MG63 (cell line): Measurements from ENCODE around the gene ELL. TPM values are rescaled to one million over a fixed set of nuclear protein-coding genes. Genes with fewer than 3 reads are reported as not detected.
"Not testable (repeated sequence)": the region's sequence is repeated elsewhere in the genome, so short reads cannot be mapped to it uniquely, and the experiment has no call there.

Experiments
- DNase-seq: peaks from one replicate; pipeline ENCODE4 v3.0.0-alpha.2; 2020
- H3K27me3 ChIP-seq: fragments of 250-450 bp; sonication (Bioruptor Pico); 2 replicates; pipeline ENCODE4 v1.5.1; 2020; ENCODE audit warnings: mild to moderate bottlenecking, moderate library complexity
- H3K36me3 ChIP-seq: fragments of 250-450 bp; sonication (Bioruptor Pico); 2 replicates; pipeline ENCODE4 v1.5.1; 2020; ENCODE audit warnings: mild to moderate bottlenecking, moderate library complexity
- H3K4me3 ChIP-seq: fragments of 250-450 bp; sonication (Bioruptor Pico); 2 replicates; pipeline ENCODE4 v1.5.1; 2020; ENCODE audit warnings: mild to moderate bottlenecking, moderate library complexity
- H3K9me3 ChIP-seq: fragments of 250-450 bp; sonication (Bioruptor Pico); 2 replicates; pipeline ENCODE4 v1.5.1; 2020; ENCODE audit warnings: mild to moderate bottlenecking, moderate library complexity
- total RNA-seq: library from RNA; depleted of rRNA; stranded (reverse); fragments of >200 nt; shearing (Covaris generic); gene quantifications from 2 replicates; pipeline ENCODE4 v1.2.3, GENCODE V29; 2014; ENCODE audit warnings: low replicate concordance; rRNA removed

Gene ELL
- total RNA-seq = 12.2 and 22.1 TPM in 2 replicates

GRCh38 chr19:18521692-18522123, at the start of gene ELL:
TSS of gene ELL (minus strand) at chr19:18522070. CDS start at chr19:18522055, 15 bp downstream.
- no peak for DNase-seq
- Histone ChIP-seq H3K27me3 (no peaks in the 10 kb centered on the region), H3K9me3 (no peaks in the 10 kb centered on the region), H3K4me3 (peak within 1 kb of the TSS; percentile 98), H3K36me3 (peaks cover 3% of the 10 kb centered on the region)

GRCh38 chr19:18568367-18568766, 46.5 kb upstream of the ELL start:
- DNase-seq = no peak
- no peak overlapping the region for H3K4me3 ChIP-seq
- no peaks in the 10 kb centered on the region for H3K9me3 ChIP-seq
- H3K27me3 ChIP-seq = no peaks in the 10 kb centered on the region
- peaks cover 65% of the 10 kb centered on the region for H3K36me3 ChIP-seq

DNA sequence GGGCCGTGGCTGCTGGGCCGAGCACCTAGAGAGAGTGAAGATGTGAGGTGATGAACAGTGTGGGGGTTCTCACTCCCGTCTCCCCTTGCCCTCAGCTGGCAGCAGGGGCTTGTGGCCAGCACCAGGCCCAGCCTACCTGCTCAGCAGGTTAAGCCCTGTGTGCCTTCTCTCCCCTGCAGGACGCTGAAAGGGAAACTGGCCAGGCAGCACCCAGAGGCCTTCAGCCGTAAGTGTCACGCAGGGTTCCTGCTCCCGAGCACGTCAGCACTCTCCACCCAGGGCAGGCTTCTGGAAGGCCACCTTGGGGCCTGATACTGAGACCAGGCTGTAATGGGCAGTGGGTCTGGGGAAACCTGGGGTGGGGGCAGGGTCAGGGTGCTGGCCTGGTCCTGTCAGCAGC, 45.1 kb upstream of the ELL start:
- DNase-seq = no peak
- H3K36me3 ChIP-seq = peaks cover 63% of the 10 kb centered on the region

GRCh38 chr19:18562086-18562485, 40.2 kb upstream of the ELL start:
- Histone ChIP-seq H3K9me3 (no peaks in the 10 kb centered on the region), H3K36me3 (peaks cover 63% of the 10 kb centered on the region), H3K4me3 (no peak overlapping the region), H3K27me3 (no peaks in the 10 kb centered on the region)
- no peak for DNase-seq

More for the DNA sequence above, 45.1 kb upstream of the ELL start:
- Histone ChIP-seq H3K9me3 (no peaks in the 10 kb centered on the region), H3K27me3 (no peaks in the 10 kb centered on the region), H3K4me3 (no peak overlapping the region)

- peaks cover 47% of the 10 kb centered on the region for H3K36me3 ChIP-seq
- no peak overlapping the region; the same call in 1 of the 2 replicates for H3K4me3 ChIP-seq
- H3K9me3 ChIP-seq = no peaks in the 10 kb centered on the region
- no peaks in the 10 kb centered on the region for H3K27me3 ChIP-seq
- DNase-seq = no peak
These were observed 37.8 kb upstream of the ELL start for GRCh38 chr19:18559685-18560084.

GRCh38 chr19:18558604-18559003, 36.7 kb upstream of the ELL start:
- no peak for DNase-seq
- Histone ChIP-seq H3K4me3 (peak overlapping the region; percentile 74), H3K9me3 (no peaks in the 10 kb centered on the region), H3K36me3 (peaks cover 36% of the 10 kb centered on the region), H3K27me3 (no peaks in the 10 kb centered on the region)

DNA sequence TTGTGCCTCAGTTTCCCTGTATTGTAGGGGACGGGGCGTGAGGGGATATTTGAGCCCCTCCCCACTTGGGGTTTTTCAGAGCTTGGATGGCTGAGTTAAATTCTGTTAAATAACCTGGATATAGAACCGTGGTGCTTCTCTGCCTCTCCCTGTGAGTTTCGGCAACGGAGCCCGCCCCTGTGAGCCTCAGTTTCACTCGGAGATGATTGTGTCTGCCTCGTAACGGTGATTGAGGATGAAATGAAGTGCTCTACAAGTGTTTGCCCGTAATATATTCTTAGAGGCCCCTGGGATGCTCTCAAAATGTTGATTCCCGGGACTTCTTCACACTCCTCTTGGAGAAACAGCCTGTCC, 36.3 kb upstream of the ELL start:
- Histone ChIP-seq H3K9me3 (no peaks in the 10 kb centered on the region), H3K4me3 (peak overlapping the region; percentile 74), H3K27me3 (no peaks in the 10 kb centered on the region), H3K36me3 (peaks cover 32% of the 10 kb centered on the region)
- DNase-seq = no peak

GRCh38 chr19:18557411-18558201, 35.7 kb upstream of the ELL start, which contains the start of gene KXD1:
TSS of gene KXD1 (plus strand) at chr19:18557870. CDS start at chr19:18562057, 4,187 bp downstream.
- Histone ChIP-seq H3K36me3 (peaks cover 26% of the 10 kb centered on the region), H3K27me3 (no peaks in the 10 kb centered on the region), H3K4me3 (peak within 1 kb of the TSS; percentile 74), H3K9me3 (no peaks in the 10 kb centered on the region)
- DNase-seq = peak; percentile 99

DNA sequence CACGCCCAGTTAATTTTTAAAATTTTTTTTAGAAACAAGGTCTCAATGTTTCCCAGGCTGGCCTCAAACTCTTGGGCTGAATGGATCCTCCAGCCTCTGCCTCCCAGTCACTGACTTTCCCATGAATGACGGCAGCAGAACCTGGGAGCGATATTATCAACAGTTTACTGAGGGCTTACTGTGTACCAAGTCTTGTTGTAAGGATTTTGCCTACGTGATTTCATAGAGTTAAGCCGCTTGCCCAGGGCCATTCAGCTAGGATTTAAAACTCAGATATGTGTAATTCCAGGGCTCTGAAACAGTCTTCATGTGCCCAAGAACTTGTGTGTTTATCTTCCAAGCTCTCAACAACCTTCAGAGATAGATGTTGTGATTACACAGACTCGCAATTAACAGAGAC, 29.8 kb upstream of the ELL start:
- Histone ChIP-seq H3K36me3 (no peaks in the 10 kb centered on the region), H3K9me3 (no peaks in the 10 kb centered on the region), H3K27me3 (no peaks in the 10 kb centered on the region), H3K4me3 (no peak overlapping the region)
- DNase-seq = no peak

DNA sequence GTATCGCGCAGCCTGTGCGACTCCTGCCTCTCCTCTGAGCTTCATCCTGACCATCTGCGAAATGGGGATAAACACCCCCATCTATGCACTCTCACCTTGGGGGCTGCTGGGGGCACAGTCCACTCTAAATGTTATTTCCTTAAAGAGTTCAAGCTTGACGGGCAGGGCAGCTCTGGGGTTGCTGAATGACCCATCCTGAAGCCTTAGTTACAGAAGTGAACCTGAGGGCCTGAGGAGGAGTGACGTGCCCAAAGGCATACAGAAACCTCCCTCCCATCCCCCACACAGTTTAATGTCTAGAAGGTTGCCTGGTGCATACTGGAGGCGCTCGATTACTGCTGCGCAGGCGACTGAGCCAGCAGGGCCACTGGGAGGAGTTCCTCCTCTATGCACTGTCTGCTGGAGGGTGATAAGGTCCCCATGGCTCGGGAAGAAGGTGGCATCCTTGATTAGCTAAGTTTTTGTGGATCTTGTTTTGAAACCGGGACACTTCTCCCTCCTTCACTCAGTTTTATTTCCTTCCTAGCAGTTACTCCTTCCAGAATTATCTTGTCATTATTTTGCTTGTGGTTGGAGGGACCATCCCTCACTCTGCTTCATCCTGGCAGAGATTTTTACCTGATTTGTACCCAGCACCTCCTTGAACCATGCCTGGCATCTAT, 22.1 kb upstream of the ELL start:
- no peaks in the 10 kb centered on the region for H3K9me3 ChIP-seq
- peak overlapping the region; percentile 43 for H3K4me3 ChIP-seq
- peak; percentile 58 for DNase-seq
- no peaks in the 10 kb centered on the region for H3K27me3 ChIP-seq
- H3K36me3 ChIP-seq = peaks cover 25% of the 10 kb centered on the region

DNA sequence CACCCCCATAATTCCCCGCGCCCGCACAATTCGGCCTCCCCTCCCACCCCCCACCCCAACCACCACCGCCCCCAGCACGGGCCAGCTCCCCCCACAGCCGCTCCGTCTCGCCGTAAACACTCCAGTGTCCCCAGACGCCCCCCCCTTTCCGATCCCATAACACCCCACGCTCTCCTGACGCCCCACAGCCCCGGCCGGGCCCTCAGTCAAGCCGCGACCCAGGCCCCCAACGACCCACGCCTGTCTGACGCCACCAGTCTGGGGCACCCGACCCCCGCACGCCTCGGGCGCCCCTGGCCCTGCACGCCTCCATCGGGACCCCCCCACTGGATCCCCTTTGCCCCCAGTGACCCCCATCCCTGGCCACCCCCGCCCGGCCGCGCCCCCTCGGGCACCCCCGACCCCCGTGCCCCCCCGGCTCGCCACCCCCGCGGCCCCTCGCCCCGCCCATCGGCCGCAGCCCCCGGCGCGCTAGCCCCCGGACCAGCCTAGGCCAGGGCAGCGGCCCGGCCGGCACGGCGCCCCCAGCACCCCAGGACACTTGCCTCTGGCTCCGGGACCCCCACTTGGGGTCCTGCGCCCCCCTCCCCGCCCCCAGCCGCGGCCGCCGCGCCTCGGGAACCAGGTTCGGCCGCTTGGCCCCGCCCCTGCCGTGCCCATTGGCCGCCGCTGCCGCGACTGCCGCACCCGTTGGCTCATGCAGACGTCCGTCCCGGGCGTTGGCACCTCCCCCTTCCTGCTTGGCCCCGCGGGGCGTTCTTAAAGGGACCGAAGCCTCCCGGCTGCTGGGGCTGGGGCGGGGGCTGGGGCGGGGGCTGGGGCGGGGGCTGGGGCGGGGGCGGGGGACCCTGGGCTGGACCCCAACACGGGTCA, 21.3 kb upstream of the ELL start, which contains the start of gene FKBP8:
TSS of gene FKBP8 (minus strand) at position 633 of the 873 bp plus-strand sequence. CDS start 1,603 bp downstream, outside the sequence.
- DNase-seq = peak; percentile 93
- Histone ChIP-seq H3K27me3 (no peaks in the 10 kb centered on the region), H3K36me3 (peaks cover 26% of the 10 kb centered on the region)

DNA sequence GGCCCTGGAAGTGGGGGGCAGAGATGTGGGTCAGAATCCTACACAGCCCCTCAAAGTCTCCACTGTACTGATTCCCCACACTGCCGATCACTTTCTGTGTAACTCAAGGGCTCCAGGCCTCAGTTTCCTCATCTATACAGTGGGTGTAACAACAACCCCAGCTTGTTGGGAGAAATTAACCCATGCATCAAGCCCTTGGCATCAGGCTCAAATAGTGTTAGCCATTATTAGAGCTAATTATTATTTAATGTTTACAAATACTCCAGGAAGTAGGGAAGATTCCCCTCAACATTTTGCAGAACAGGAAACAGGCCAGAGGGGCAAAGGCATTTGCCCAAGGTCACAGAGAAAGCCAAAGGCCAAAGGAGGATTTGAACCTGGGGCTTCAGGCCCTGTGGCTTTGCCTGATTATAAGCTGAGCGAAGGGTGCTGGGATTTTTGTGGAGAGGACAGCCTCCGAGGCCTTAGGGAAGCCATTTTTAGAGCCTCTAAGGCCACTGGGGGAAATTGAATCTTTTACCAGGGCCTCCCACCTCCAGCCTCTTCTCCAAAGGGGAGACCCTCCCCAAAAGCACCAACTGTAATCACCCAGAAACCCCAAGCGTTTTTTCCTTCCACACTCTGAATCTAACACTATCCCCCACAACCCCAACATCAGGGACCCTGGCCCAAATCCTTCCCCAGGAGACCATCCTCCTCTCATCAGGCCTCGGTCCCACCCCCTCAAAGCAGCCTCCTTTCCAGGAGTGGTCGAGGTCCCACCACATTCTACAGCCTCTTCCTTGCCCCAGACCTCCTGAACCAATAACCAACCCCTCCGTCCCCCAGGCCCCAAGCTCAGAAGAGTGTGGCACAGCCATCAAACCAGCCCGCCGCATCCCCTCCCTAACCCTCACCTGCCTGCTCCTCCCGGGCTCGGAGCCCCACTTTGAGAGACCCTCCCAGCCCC, 20.4 kb upstream of the ELL start:
- Histone ChIP-seq H3K36me3 (peaks cover 36% of the 10 kb centered on the region), H3K27me3 (no peaks in the 10 kb centered on the region), H3K4me3 (peak overlapping the region; percentile 62), H3K9me3 (no peaks in the 10 kb centered on the region)
- no peak for DNase-seq

More for the DNA sequence above, 21.3 kb upstream of the ELL start, which contains the start of gene FKBP8:
- Histone ChIP-seq H3K9me3 (no peaks in the 10 kb centered on the region), H3K4me3 (peak within 1 kb of the TSS; percentile 62)

DNA sequence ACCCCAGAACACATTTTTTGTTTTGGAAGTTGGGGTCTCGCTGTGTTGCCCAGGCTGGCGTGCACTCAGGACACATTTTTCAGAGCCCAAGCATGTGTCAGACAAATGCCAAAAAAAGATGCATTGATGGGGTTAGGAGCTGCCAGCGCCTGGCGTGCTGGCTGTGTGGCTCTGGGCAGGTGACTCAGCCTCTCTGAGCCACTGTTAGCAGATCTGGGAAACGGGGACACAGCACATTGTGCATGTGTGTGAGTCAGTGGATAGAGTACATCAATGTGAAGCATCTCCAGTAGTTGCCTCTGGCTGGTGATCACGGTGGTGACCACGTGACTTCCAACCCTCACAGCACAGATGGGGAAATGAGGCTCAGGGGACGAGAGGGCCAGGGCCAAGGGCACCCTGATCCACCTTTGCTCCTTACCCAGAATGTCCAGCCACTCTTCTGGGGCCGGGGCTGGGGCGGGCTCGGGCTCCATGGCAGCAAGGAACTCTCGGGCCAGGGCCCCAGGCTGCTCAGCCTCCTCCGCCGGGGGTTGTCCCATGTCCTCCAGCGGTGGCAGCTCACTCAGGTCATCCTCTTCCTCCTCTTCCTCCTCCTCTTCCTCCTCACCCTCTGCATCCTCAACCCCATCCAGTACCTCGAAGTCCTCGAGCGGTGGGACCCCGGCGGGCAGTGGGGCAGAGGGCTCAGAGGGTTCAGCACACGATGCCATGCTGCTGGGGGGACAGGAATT, 19.6 kb upstream of the ELL start:
- Histone ChIP-seq H3K27me3 (no peaks in the 10 kb centered on the region), H3K36me3 (peaks cover 41% of the 10 kb centered on the region), H3K4me3 (peak overlapping the region; percentile 62; the same call in 1 of the 2 replicates), H3K9me3 (no peaks in the 10 kb centered on the region)
- DNase-seq = no peak

DNA sequence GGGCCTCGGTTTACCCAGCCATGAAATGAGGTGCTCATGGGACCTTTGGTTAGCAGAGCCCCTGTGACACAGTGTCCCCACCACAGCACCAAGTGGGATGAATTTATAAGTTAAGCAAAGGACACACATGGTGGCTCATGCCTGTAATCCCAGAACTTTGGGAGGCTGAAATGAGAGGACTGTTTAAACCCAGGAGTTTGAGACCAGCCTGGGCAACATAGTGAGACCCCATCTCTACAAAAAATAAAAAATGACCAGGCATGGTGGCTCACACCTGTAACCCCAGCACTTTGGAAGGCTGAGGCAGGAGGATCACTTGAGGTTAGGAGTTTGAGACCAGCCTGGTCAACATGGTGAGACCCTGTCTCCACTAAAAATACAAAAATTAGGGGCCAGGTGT, 18.3 kb upstream of the ELL start:
- peaks cover 50% of the 10 kb centered on the region for H3K36me3 ChIP-seq
- H3K9me3 ChIP-seq, H3K27me3 ChIP-seq, H3K4me3 ChIP-seq, DNase-seq: not testable (repeated sequence)

GRCh38 chr19:18539372-18539771, 17.5 kb upstream of the ELL start:
- Histone ChIP-seq H3K27me3 (no peaks in the 10 kb centered on the region), H3K4me3 (no peak overlapping the region), H3K9me3 (no peaks in the 10 kb centered on the region), H3K36me3 (peaks cover 52% of the 10 kb centered on the region)
- no peak for DNase-seq
